GM23248 (cell line): ENCODE measurements around the gene FHAD1. TPM values are rescaled to one million over a fixed set of nuclear protein-coding genes. Genes with fewer than 3 reads are reported as not detected.

Source experiments
- DNase-seq: peaks from one replicate; pipeline ENCODE4 v3.0.0-alpha.2; 2015
- H2AFZ ChIP-seq: fragments of 200-600 bp; sonication (generic); 2 replicates; pipeline ENCODE4 v1.6.1; 2016; ENCODE audit warnings: antibody characterized with exemption
- H3F3A ChIP-seq: fragments of 200-600 bp; sonication (generic); 2 replicates; pipeline ENCODE4 v1.6.1; 2016; ENCODE audit warnings: mild to moderate bottlenecking, antibody characterized with exemption, mixed run types; ENCODE audit not compliant: insufficient read depth
- H3K27ac ChIP-seq: fragments of 200-600 bp; sonication (generic); 2 replicates; pipeline ENCODE4 v1.5.1; 2016; ENCODE audit warnings: mild to moderate bottlenecking
- H3K27me3 ChIP-seq: fragments of 200-600 bp; sonication (generic); replicated peaks from 2 replicates; pipeline ENCODE4 v1.6.1; 2016; ENCODE audit warnings: mild to moderate bottlenecking; ENCODE audit not compliant: insufficient read depth
- H3K36me3 ChIP-seq: fragments of 200-600 bp; sonication (generic); 2 replicates; pipeline ENCODE4 v1.6.1; 2016; ENCODE audit warnings: low read depth, mild to moderate bottlenecking
- H3K4me1 ChIP-seq: fragments of 200-600 bp; sonication (generic); 2 replicates; pipeline ENCODE4 v1.6.1; 2016; ENCODE audit warnings: mild to moderate bottlenecking; ENCODE audit not compliant: insufficient read depth
- H3K4me2 ChIP-seq: fragments of 200-600 bp; sonication (generic); one replicate; pipeline ENCODE4 v1.6.1; 2016; ENCODE audit warnings: mild to moderate bottlenecking; ENCODE audit not compliant: unreplicated experiment
- H3K4me3 ChIP-seq: fragments of 200-600 bp; sonication (generic); 2 replicates; pipeline ENCODE4 v1.5.1; 2016; ENCODE audit warnings: mild to moderate bottlenecking
- H3K79me2 ChIP-seq: fragments of 200-600 bp; sonication (generic); 2 replicates; pipeline ENCODE4 v1.6.1; 2016; ENCODE audit warnings: mild to moderate bottlenecking; ENCODE audit not compliant: insufficient read depth
- H3K9ac ChIP-seq: fragments of 200-600 bp; sonication (generic); 2 replicates; pipeline ENCODE4 v1.6.1; 2016; ENCODE audit warnings: mild to moderate bottlenecking
- H3K9me2 ChIP-seq: fragments of 200-600 bp; sonication (generic); 2 replicates; pipeline ENCODE4 v1.6.1; 2016; ENCODE audit warnings: mixed run types, mild to moderate bottlenecking, moderate library complexity; ENCODE audit not compliant: insufficient read depth
- H3K9me3 ChIP-seq: fragments of 200-600 bp; sonication (generic); one replicate; pipeline ENCODE4 v1.6.1; 2017; ENCODE audit warnings: low read depth
- H4K20me1 ChIP-seq: fragments of 200-600 bp; sonication (generic); 2 replicates; pipeline ENCODE4 v1.6.0; 2016; ENCODE audit not compliant: insufficient read depth
- EZH2 ChIP-seq: fragments of 200-600 bp; sonication (generic); IDR thresholded peaks from 2 replicates; pipeline ENCODE4 v1.6.1; 2018; ENCODE audit warnings: antibody characterized with exemption, mild to moderate bottlenecking; ENCODE audit not compliant: insufficient read depth, poor library complexity, severe bottlenecking
- EZH2phosphoT487 ChIP-seq: fragments of 200-600 bp; sonication (generic); IDR thresholded peaks from 2 replicates; pipeline ENCODE4 v1.6.1; 2018; ENCODE audit warnings: antibody characterized with exemption, moderate library complexity, mild to moderate bottlenecking, low read depth; ENCODE audit not compliant: insufficient read depth
- WGBS, 2 experiments: methylation state at CpG; one replicate each; pipeline ENCODE4 v1.1.6; 2015 to 2017; ENCODE audit warnings: low lambda C conversion rate in 2 of 2, low coverage in 1 of 2; ENCODE audit errors: missing lambda C conversion rate in 2 of 2; 5-methylcytosine and 5-hydroxymethylcytosine counted together
- in situ Hi-C: fragments of 300-500 bp; cut with MboI; formaldehyde crosslinking; loops from 2 replicates; pipeline ENCODE4 v1.15.0; 2020
- polyA plus RNA-seq: library from polyadenylated mRNA; unstranded; fragments of >200 nt; fragmentation: Nextera tagmentation; extraction: Ambion mirVana; gene quantifications from 2 replicates; pipeline ENCODE4 v1.2.1, GENCODE V29; 2016
- total RNA-seq: library from RNA; depleted of rRNA; stranded (reverse); fragments of >200 nt; shearing (Covaris generic); gene quantifications from 2 replicates; pipeline ENCODE4 v1.2.3, GENCODE V29; 2014

FHAD1 gene
- total and polyA plus RNA-seq, 2 experiments from 2014 or later = 0.24 TPM; not detected in 1

DNA sequence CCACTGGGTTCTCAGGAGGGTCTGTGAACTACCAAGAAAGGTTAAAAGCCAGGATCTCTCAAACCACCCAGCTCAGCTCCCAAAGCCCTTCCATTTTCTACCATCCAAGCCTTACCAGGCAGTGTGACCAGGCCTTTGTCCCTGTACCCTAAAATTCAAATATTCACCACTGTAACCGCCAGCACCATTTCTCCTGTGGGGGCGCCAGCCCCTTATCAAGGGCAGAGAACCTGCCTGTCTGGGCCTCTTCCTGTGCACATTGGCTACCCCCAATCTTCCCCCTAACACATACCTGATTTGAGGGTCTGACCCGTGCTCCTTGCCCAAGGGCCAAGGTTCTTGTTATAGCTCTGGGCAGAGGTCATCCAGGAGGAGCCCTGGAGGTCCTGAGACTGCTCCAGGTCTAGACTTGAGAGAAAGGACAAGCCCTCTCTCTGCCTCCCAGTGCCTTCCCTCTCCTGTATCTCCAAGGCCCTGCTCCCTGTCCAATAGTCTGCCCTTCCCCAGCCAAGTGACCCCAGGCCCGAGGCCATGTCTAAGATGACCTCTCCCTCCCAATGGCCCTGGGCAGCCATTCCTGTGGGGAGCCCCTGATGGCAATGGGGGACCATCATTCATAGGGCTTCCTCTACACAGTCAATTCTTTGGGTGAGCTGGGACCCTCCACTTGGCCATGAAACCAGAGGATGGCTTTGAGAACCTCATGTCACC lies 78.5 kb downstream of the FHAD1 start:
- TF ChIP-seq EZH2 (no peak), EZH2phosphoT487 (no peak)
- Histone ChIP-seq H3K27me3 (no peaks in the 10 kb centered on the region), H3K4me1 (peaks cover 24% of the 10 kb centered on the region), H4K20me1 (no peaks in the 10 kb centered on the region), H3K79me2 (no peaks in the 10 kb centered on the region), H3K36me3 (no peaks in the 10 kb centered on the region), H3K9ac (no peak overlapping the region), H2AFZ (no peak overlapping the region), H3F3A (no peaks in the 10 kb centered on the region), H3K9me2 (no peaks in the 10 kb centered on the region), H3K9me3 (no peaks in the 10 kb centered on the region), H3K4me2 (no peak overlapping the region), H3K27ac (no peak overlapping the region), H3K4me3 (no peak overlapping the region)
- no peak for DNase-seq
- in situ Hi-C loops = loop anchor here (5.0 kb wide), 1 partner anchor 107 kb away; no protein-coding TSS in a partner anchor
- 95 to 96% methylated on average over 4 of the region's 4 CpGs for WGBS, 2 experiments

DNA sequence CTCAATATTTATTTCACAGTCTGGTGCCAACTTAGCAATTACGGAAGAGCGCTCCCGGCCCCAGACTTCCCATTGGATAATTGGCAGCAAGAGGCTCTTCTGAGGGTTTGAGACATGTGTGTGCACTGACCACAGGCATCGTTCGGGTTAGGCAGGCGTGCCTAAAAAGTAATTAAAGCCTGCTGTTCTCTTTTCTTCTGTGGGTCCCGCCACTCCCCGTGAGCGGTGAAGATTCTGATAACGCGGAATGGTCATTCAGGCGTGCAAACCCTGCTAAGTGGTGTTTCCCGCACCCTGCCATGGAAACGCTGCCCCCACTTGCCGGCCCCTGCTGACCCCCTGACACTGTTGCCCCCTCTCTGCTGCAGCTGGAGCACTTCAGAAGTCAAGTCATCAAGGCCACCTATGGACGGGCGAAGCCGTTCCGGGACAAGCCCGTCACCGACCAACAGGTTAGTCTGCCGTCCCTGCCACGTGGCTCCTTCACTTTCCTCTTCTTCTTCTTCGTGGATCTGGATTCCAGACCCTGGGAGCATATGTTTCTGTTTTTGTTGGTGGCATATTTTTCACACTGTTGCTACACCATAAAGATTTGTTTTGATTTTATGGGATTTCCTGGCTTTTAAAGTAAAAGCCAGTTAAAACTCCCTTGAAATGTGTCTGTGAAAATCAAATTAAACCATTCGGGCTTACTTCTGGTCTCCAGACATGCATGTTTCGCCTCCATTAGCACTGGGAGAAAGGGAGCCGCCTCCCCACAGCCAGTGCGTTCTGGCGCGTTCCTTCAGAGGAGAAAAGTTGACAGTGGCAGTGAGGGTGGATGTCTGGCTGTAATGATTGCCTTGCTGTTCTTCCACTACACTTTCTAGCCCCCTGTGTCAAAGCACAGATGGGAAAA lies 79.9 kb downstream of the FHAD1 start:
- peak; percentile 85 for DNase-seq
- Histone ChIP-seq H4K20me1 (no peaks in the 10 kb centered on the region), H3K4me2 (peak overlapping the region; percentile 57), H3K9me3 (no peaks in the 10 kb centered on the region), H2AFZ (peak overlapping the region; percentile 34), H3K4me3 (peak overlapping the region; percentile 27), H3K27ac (no peak overlapping the region), H3F3A (no peaks in the 10 kb centered on the region), H3K27me3 (no peaks in the 10 kb centered on the region), H3K9ac (peak overlapping the region; percentile 27; the same call in 1 of the 2 replicates), H3K36me3 (no peaks in the 10 kb centered on the region), H3K79me2 (no peaks in the 10 kb centered on the region), H3K4me1 (peaks cover 24% of the 10 kb centered on the region), H3K9me2 (no peaks in the 10 kb centered on the region)
- TF ChIP-seq EZH2 (no peak), EZH2phosphoT487 (no peak)
- 15 to 17% methylated on average over 30 of the region's 30 CpGs for WGBS, 2 experiments
- in situ Hi-C loops = loop anchor here (5.0 kb wide), 1 partner anchor 105 kb away; no protein-coding TSS in a partner anchor

DNA sequence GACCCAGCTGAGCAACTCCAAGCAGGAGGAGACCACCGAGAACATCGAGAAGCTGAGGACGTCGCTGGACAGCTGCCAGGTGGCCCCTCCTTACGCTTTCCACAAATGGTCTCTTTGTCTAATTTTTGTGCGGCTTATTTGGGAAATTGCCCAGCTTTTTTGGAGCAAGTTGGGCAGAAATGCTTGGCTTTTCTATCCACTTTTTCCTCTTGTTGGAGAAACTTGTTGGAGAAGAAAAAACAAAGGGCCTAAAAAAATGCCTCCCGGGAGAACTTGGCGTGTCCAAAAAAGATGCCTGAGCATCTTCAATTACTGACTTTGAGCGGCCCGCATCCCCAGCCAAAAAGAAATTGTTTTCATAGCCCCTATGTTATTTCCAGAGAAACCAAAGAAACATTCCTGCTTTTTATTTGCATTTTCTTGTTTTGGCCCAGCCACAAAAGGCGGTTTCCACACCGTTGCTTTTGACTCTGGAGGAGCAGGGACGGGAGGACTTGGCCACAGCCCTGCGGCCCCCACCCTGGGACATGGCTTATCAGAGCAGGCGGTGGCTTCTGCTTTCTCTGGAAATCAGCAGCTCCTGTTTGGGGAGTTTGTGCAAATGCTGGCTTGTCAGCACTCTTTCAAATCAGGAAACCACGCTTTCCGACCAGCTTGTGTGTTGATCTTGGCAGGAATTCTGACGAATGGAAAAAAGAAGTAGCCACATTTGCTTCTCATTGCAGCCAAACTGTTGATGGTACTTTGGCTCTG lies 81.5 kb downstream of the FHAD1 start:
- Histone ChIP-seq H3K4me1 (peaks cover 24% of the 10 kb centered on the region), H4K20me1 (no peaks in the 10 kb centered on the region), H3F3A (no peaks in the 10 kb centered on the region), H3K4me3 (peak overlapping the region; percentile 36), H3K27me3 (no peaks in the 10 kb centered on the region), H3K27ac (no peak overlapping the region), H3K9me3 (no peaks in the 10 kb centered on the region), H3K4me2 (peak overlapping the region; percentile 11), H3K9ac (peak overlapping the region; percentile 35), H3K79me2 (no peaks in the 10 kb centered on the region), H3K36me3 (no peaks in the 10 kb centered on the region), H3K9me2 (no peaks in the 10 kb centered on the region), H2AFZ (0 out of 2 replicates have a peak overlapping the region, but pooled peaks have one; percentile 19)
- WGBS, 2 experiments = 19 to 22% methylated on average over 18 of the region's 18 CpGs
- TF ChIP-seq EZH2phosphoT487 = no peak
- TF ChIP-seq EZH2 = no peak
- in situ Hi-C loops = loop anchor here (5.0 kb wide), 1 partner anchor 104 kb away; no protein-coding TSS in a partner anchor
- DNase-seq = peak; percentile 76
